ENCODE data around the gene MTMR3.

The MTMR3 gene

GRCh38 chr22:29977107-29977506 lies 94.1 kb downstream of the MTMR3 start:
- Mint-ChIP-seq H3K4me3 (no peak overlapping the region), H3K9me3 (no peaks in the 10 kb centered on the region), H3K36me3 (ENCODE audit: low read depth) (peaks cover 23% of the 10 kb centered on the region), H3K27ac (no peak overlapping the region), H3K4me1 (no peaks in the 10 kb centered on the region), H3K27me3 (ENCODE audit: low read depth, poor library complexity) (no peaks in the 10 kb centered on the region)
- no peak for DNase-seq
- TF ChIP-seq CTCF (IDR thresholded peaks at IDR 0.05), result no peak

GRCh38 chr22:29979777-29980321 lies 96.9 kb downstream of the MTMR3 start:
- no peak for DNase-seq
- Mint-ChIP-seq H3K27ac (no peak overlapping the region), H3K9me3 (no peaks in the 10 kb centered on the region), H3K36me3 (ENCODE audit: low read depth) (peaks cover 29% of the 10 kb centered on the region), H3K4me1 (no peaks in the 10 kb centered on the region), H3K27me3 (ENCODE audit: low read depth, poor library complexity) (no peaks in the 10 kb centered on the region), H3K4me3 (no peak overlapping the region)
- no peak for TF ChIP-seq CTCF (IDR thresholded peaks at IDR 0.05)

DNA sequence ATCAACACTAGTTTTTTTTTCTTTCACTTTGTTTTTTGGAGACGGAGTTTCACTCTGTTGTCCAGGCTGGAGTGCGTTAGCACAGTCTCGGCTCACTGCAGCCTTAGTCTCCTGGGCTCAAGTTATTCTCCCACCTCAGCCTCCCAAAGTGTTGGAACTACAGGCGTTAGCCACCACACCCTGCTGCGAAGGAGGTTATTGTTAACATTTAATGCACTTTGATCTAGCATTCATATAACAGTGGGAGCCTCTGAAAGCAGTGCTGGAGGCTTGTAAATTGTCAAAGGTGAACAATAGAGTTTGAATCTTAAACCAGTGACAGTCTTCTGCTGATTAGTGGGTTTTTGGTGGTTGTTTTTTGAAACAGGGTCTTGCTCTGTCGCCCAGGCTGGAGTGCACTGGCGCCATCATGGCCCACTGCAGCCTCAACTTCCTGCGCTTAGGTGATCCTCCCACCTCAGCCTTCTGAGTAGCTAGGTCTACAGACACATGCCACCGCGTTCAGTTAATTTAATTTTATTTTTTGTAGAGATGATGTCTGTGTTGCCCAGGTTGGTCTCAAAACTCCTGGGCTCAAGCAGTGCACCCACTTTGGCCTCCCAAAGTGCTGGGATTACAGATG lies 100.4 kb downstream of the MTMR3 start:
- no peaks in the 10 kb centered on the region for H3K27me3 Mint-ChIP-seq (ENCODE audit: low read depth, poor library complexity)
- peaks cover 14% of the 10 kb centered on the region for H3K4me1 Mint-ChIP-seq
- no peak for DNase-seq
- no peak overlapping the region for H3K4me3 Mint-ChIP-seq
- TF ChIP-seq CTCF (IDR thresholded peaks at IDR 0.05), result no peak
- H3K9me3 Mint-ChIP-seq, result no peaks in the 10 kb centered on the region
- H3K36me3 Mint-ChIP-seq (ENCODE audit: low read depth), result peaks cover 38% of the 10 kb centered on the region
- no peak overlapping the region for H3K27ac Mint-ChIP-seq

DNA sequence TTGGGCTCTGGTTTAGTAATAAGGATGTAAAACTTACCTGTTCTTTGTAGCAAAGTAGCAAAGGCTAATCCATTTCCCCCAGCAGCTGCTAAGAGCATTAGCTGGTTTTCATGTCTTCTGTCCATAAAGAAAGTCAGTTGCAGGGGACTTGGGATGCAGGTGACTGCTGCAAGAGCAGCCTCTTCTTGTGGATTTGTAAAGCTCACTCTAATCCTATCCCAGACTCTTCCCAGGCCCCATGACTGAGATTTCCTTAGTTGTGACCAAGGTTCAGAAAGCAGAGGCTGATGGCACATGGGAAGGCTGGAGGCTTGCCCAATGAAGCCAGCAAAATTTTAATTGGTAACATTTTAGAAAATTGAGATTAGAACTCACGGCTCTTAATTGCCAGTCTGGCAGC lies 102.9 kb downstream of the MTMR3 start:
- H3K4me1 Mint-ChIP-seq, result peaks cover 14% of the 10 kb centered on the region
- H3K9me3 Mint-ChIP-seq, result no peaks in the 10 kb centered on the region

DNA sequence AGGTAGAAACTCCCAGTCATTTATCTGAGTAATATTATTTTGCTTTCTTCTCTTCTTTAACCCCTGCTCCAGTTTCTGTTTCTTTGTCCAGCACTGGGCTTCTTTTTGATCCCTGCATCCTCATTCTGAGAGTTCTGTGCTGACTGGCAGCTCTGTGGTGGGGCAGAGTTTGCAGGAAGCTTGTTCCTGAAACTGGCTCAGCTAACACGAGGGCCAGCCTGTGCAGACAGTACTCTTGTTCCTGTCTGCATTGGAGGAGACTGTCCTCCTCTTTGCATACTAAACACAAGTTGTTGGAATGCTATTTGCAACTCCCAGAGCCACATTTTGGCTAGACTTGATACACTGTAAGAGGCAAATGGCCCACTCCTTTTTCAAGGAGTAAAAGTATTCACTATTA lies 104.2 kb downstream of the MTMR3 start:
- no peaks in the 10 kb centered on the region for H3K27me3 Mint-ChIP-seq (ENCODE audit: low read depth, poor library complexity)
- no peak for DNase-seq
- H3K9me3 Mint-ChIP-seq, result no peaks in the 10 kb centered on the region
- peaks cover 46% of the 10 kb centered on the region for H3K36me3 Mint-ChIP-seq (ENCODE audit: low read depth)
- peaks cover 25% of the 10 kb centered on the region for H3K4me1 Mint-ChIP-seq
- no peak overlapping the region for H3K27ac Mint-ChIP-seq
- no peak for TF ChIP-seq CTCF (IDR thresholded peaks at IDR 0.05)
- H3K4me3 Mint-ChIP-seq, result no peak overlapping the region

More for the DNA sequence above, 102.9 kb downstream of the MTMR3 start:
- Mint-ChIP-seq H3K27ac (no peak overlapping the region), H3K27me3 (ENCODE audit: low read depth, poor library complexity) (no peaks in the 10 kb centered on the region), H3K4me3 (no peak overlapping the region), H3K36me3 (ENCODE audit: low read depth) (peaks cover 45% of the 10 kb centered on the region)
- DNase-seq, result no peak
- no peak for TF ChIP-seq CTCF (IDR thresholded peaks at IDR 0.05)

DNA sequence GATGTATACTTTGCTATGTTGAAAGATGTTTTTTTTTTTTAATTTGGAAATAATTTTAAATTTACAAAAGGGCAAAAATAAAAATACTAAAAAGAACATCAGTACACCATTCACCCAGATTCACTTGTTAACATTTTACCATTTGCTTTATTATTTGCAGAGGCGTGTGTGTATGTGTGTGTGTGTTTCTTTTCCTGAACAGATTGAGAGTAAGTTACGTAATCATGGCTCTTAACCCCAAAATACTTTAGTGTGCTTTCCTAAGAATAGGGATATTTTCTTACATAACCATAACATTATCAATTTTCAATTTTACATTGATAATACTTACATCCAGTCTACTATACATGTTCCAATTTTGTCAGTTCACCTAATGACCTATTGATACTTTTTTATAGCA lies 105.7 kb downstream of the MTMR3 start:
- Mint-ChIP-seq H3K4me1 (peaks cover 41% of the 10 kb centered on the region), H3K27ac (no peak overlapping the region)

More for the DNA sequence above, 105.7 kb downstream of the MTMR3 start:
- Mint-ChIP-seq H3K9me3 (no peaks in the 10 kb centered on the region), H3K27me3 (ENCODE audit: low read depth, poor library complexity) (no peaks in the 10 kb centered on the region), H3K36me3 (ENCODE audit: low read depth) (peaks cover 45% of the 10 kb centered on the region), H3K4me3 (no peak overlapping the region)
- DNase-seq, result no peak
- no peak for TF ChIP-seq CTCF (IDR thresholded peaks at IDR 0.05)
